WTC11 (cell line): ENCODE data around the gene KCNA2. TPM values are rescaled to one million over a fixed set of nuclear protein-coding genes. Genes with fewer than 3 reads are reported as not detected.

ENCODE experiments used
- ATAC-seq: fragments of 200-7000 bp; cut with Tn5 transposase; 2 replicates; pipeline ENCODE4 v1.10.0; 2021; ENCODE audit warnings: mild to moderate bottlenecking, moderate library complexity
- CTCF ChIA-PET: fragments of 300-600 bp; sonication (Branson Sonifier 250); formaldehyde crosslinking; loops from one replicate; lab custom pipeline; 2021; ENCODE audit warnings: antibody characterized with exemption; lab: Charles Lee
- POLR2A ChIA-PET: fragments of 350-600 bp; sonication (Branson Sonifier 250); formaldehyde crosslinking; loops from one replicate; lab custom pipeline; 2021; ENCODE audit warnings: antibody characterized with exemption; lab: Charles Lee
- DNase-seq: peaks from one replicate; pipeline ENCODE4 v3.0.0; 2021; ENCODE audit warnings: low spot score
- H3K27ac Mint-ChIP-seq: 2 replicates; pipeline ENCODE4 v1.8.0; 2021; ENCODE audit warnings: mixed read lengths
- H3K27me3 Mint-ChIP-seq: 2 replicates; pipeline ENCODE4 v1.8.0; 2021; ENCODE audit warnings: low read depth, mild to moderate bottlenecking, moderate library complexity, mixed read lengths
- H3K36me3 Mint-ChIP-seq: 2 replicates; pipeline ENCODE4 v1.8.0; 2021; ENCODE audit warnings: mixed read lengths
- H3K4me1 Mint-ChIP-seq: 2 replicates; pipeline ENCODE4 v1.8.0; 2022; ENCODE audit warnings: mixed read lengths
- H3K4me3 Mint-ChIP-seq: 2 replicates; pipeline ENCODE4 v1.8.0; 2021; ENCODE audit warnings: mild to moderate bottlenecking, moderate library complexity, mixed read lengths
- H3K9me3 Mint-ChIP-seq: 2 replicates; pipeline ENCODE4 v1.8.0; 2021; ENCODE audit warnings: mixed read lengths
- ATF3 ChIP-seq: sonication (generic); formaldehyde crosslinking; conservative IDR thresholded peaks from 2 replicates; pipeline ENCODE4 v1.8.1; 2022; ENCODE audit warnings: mild to moderate bottlenecking, missing genetic modification reagents
- ESRRA ChIP-seq: sonication (generic); formaldehyde crosslinking; IDR thresholded peaks from 2 replicates; pipeline ENCODE4 v1.8.1; 2022; ENCODE audit warnings: mild to moderate bottlenecking, missing genetic modification reagents, borderline replicate concordance
- HMGA2 ChIP-seq: fragments of 250-450 bp; sonication (Bioruptor Pico); IDR thresholded peaks from 2 replicates; pipeline ENCODE4 v1.4.0; 2021; ENCODE audit warnings: mild to moderate bottlenecking, moderate library complexity
- JAZF1 ChIP-seq: fragments of 250-450 bp; sonication (Bioruptor Pico); IDR thresholded peaks from 2 replicates; pipeline ENCODE4 v1.9.0; 2021; ENCODE audit warnings: moderate library complexity, mild to moderate bottlenecking, inconsistent platforms
- JUN ChIP-seq: sonication (generic); formaldehyde crosslinking; IDR thresholded peaks from 2 replicates; pipeline ENCODE4 v1.8.0; 2023; ENCODE audit warnings: mild to moderate bottlenecking, missing genetic modification reagents
- ZBTB21 ChIP-seq: sonication (generic); formaldehyde crosslinking; IDR thresholded peaks from 2 replicates; pipeline ENCODE4 v1.8.1; 2023; ENCODE audit warnings: mild to moderate bottlenecking, missing genetic modification reagents, borderline replicate concordance
- ZNF317 ChIP-seq: sonication (generic); formaldehyde crosslinking; IDR thresholded peaks from 2 replicates; pipeline ENCODE4 v1.8.1; 2023; ENCODE audit warnings: low read depth, mild to moderate bottlenecking, moderate library complexity, missing genetic modification reagents, borderline replicate concordance
- ZNF512 ChIP-seq: sonication (generic); formaldehyde crosslinking; IDR thresholded peaks from 2 replicates; pipeline ENCODE4 v1.8.1; 2022; ENCODE audit warnings: missing genetic modification reagents, borderline replicate concordance
- total RNA-seq: library from RNA; stranded (reverse); gene quantifications from 3 replicates; pipeline ENCODE4 v1.2.3, GENCODE V29; 2021
- TF ChIP-seq, protein P1 (sequence below): fragments of 250-450 bp; sonication (Bioruptor Pico); IDR thresholded peaks from 2 replicates; pipeline ENCODE4 v1.9.0; 2021; ENCODE audit warnings: mild to moderate bottlenecking, borderline replicate concordance
- TF ChIP-seq, protein P2 (sequence below): fragments of 200-600 bp; IDR thresholded peaks from 2 replicates; pipeline ENCODE4 v1.8.0; 2022; ENCODE audit warnings: antibody characterized with exemption
- TF ChIP-seq, protein P3 (sequence below): fragments of 250-450 bp; sonication (Bioruptor Pico); IDR thresholded peaks from 2 replicates; pipeline ENCODE4 v1.9.0; 2021; ENCODE audit warnings: mild to moderate bottlenecking
- TF ChIP-seq, protein P4 (sequence below): sonication (generic); formaldehyde crosslinking; IDR thresholded peaks from 2 replicates; pipeline ENCODE4 v1.8.1; 2023; ENCODE audit warnings: mild to moderate bottlenecking, missing genetic modification reagents, moderate library complexity
- TF ChIP-seq, protein P5 (sequence below): sonication (generic); formaldehyde crosslinking; IDR thresholded peaks from 2 replicates; pipeline ENCODE4 v1.8.0; 2022; ENCODE audit warnings: mild to moderate bottlenecking, missing genetic modification reagents

The KCNA2 gene
- total RNA-seq, 1 experiment from 2014 or later, result 0.50 TPM

GRCh38 chr1:110549831-110550230 is 56.3 kb downstream of the KCNA2 start:
- Mint-ChIP-seq H3K27ac (no peak overlapping the region), H3K4me1 (no peaks in the 10 kb centered on the region; the same call in 1 of the 2 replicates), H3K4me3 (no peak overlapping the region), H3K36me3 (no peaks in the 10 kb centered on the region), H3K27me3 (peaks cover 29% of the 10 kb centered on the region), H3K9me3 (no peaks in the 10 kb centered on the region)
- TF ChIP-seq ZNF512 (CRISPR knock-in tag) (no peak), JUN (CRISPR knock-in tag) (no peak), ZNF317 (no peak), ZBTB21 (CRISPR knock-in tag) (no peak), ATF3 (CRISPR knock-in tag) (no peak), ESRRA (CRISPR knock-in tag) (no peak), HMGA2 (no peak), JAZF1 (CRISPR knock-in tag) (no peak)
- TF ChIP-seq, protein P1, sequence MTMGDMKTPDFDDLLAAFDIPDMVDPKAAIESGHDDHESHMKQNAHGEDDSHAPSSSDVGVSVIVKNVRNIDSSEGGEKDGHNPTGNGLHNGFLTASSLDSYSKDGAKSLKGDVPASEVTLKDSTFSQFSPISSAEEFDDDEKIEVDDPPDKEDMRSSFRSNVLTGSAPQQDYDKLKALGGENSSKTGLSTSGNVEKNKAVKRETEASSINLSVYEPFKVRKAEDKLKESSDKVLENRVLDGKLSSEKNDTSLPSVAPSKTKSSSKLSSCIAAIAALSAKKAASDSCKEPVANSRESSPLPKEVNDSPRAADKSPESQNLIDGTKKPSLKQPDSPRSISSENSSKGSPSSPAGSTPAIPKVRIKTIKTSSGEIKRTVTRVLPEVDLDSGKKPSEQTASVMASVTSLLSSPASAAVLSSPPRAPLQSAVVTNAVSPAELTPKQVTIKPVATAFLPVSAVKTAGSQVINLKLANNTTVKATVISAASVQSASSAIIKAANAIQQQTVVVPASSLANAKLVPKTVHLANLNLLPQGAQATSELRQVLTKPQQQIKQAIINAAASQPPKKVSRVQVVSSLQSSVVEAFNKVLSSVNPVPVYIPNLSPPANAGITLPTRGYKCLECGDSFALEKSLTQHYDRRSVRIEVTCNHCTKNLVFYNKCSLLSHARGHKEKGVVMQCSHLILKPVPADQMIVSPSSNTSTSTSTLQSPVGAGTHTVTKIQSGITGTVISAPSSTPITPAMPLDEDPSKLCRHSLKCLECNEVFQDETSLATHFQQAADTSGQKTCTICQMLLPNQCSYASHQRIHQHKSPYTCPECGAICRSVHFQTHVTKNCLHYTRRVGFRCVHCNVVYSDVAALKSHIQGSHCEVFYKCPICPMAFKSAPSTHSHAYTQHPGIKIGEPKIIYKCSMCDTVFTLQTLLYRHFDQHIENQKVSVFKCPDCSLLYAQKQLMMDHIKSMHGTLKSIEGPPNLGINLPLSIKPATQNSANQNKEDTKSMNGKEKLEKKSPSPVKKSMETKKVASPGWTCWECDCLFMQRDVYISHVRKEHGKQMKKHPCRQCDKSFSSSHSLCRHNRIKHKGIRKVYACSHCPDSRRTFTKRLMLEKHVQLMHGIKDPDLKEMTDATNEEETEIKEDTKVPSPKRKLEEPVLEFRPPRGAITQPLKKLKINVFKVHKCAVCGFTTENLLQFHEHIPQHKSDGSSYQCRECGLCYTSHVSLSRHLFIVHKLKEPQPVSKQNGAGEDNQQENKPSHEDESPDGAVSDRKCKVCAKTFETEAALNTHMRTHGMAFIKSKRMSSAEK (CRISPR knock-in tag), result no peak
- TF ChIP-seq, protein P2, sequence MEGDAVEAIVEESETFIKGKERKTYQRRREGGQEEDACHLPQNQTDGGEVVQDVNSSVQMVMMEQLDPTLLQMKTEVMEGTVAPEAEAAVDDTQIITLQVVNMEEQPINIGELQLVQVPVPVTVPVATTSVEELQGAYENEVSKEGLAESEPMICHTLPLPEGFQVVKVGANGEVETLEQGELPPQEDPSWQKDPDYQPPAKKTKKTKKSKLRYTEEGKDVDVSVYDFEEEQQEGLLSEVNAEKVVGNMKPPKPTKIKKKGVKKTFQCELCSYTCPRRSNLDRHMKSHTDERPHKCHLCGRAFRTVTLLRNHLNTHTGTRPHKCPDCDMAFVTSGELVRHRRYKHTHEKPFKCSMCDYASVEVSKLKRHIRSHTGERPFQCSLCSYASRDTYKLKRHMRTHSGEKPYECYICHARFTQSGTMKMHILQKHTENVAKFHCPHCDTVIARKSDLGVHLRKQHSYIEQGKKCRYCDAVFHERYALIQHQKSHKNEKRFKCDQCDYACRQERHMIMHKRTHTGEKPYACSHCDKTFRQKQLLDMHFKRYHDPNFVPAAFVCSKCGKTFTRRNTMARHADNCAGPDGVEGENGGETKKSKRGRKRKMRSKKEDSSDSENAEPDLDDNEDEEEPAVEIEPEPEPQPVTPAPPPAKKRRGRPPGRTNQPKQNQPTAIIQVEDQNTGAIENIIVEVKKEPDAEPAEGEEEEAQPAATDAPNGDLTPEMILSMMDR, result no peak
- TF ChIP-seq, protein P3, sequence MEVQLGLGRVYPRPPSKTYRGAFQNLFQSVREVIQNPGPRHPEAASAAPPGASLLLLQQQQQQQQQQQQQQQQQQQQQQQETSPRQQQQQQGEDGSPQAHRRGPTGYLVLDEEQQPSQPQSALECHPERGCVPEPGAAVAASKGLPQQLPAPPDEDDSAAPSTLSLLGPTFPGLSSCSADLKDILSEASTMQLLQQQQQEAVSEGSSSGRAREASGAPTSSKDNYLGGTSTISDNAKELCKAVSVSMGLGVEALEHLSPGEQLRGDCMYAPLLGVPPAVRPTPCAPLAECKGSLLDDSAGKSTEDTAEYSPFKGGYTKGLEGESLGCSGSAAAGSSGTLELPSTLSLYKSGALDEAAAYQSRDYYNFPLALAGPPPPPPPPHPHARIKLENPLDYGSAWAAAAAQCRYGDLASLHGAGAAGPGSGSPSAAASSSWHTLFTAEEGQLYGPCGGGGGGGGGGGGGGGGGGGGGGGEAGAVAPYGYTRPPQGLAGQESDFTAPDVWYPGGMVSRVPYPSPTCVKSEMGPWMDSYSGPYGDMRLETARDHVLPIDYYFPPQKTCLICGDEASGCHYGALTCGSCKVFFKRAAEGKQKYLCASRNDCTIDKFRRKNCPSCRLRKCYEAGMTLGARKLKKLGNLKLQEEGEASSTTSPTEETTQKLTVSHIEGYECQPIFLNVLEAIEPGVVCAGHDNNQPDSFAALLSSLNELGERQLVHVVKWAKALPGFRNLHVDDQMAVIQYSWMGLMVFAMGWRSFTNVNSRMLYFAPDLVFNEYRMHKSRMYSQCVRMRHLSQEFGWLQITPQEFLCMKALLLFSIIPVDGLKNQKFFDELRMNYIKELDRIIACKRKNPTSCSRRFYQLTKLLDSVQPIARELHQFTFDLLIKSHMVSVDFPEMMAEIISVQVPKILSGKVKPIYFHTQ, result no peak
- TF ChIP-seq, protein P4, sequence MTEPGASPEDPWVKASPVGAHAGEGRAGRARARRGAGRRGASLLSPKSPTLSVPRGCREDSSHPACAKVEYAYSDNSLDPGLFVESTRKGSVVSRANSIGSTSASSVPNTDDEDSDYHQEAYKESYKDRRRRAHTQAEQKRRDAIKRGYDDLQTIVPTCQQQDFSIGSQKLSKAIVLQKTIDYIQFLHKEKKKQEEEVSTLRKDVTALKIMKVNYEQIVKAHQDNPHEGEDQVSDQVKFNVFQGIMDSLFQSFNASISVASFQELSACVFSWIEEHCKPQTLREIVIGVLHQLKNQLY (CRISPR knock-in tag), result no peak
- TF ChIP-seq, protein P5, sequence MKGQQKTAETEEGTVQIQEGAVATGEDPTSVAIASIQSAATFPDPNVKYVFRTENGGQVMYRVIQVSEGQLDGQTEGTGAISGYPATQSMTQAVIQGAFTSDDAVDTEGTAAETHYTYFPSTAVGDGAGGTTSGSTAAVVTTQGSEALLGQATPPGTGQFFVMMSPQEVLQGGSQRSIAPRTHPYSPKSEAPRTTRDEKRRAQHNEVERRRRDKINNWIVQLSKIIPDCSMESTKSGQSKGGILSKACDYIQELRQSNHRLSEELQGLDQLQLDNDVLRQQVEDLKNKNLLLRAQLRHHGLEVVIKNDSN (CRISPR knock-in tag), result no peak
- ChIA-PET POLR2A (no interaction called here), CTCF (interaction anchor here (1.1 kb wide), 1 partner anchor 26 kb away, joined by 3 read pairs; no protein-coding TSS in a partner anchor)
- ATAC-seq (no peak), DNase-seq (no peak)
